OCI-LY3 (cell line): ENCODE measurements around the gene LTBP1.

Experiments
- H2AFZ ChIP-seq: fragments of 200-600, 300-600 bp; shearing (Covaris generic); 2 replicates; pipeline ENCODE4 v1.6.0; 2014; ENCODE audit warnings: antibody characterized with exemption, low read depth, low read length
- H3K27ac ChIP-seq: fragments of 200-600, 300-600 bp; sonication (generic); 2 replicates; pipeline ENCODE4 v1.5.1; 2014; ENCODE audit warnings: mild to moderate bottlenecking, low read length, moderate library complexity, mixed read lengths
- H3K27me3 ChIP-seq: fragments of 200-600, 300-600 bp; sonication (generic); 2 replicates; pipeline ENCODE4 v1.6.1; 2014; ENCODE audit warnings: low read depth, low read length, mixed read lengths
- H3K36me3 ChIP-seq: fragments of 200-600, 300-600 bp; sonication (generic); replicated peaks from 2 replicates; pipeline ENCODE3; 2014; ENCODE audit warnings: low read depth, low read length, mixed read lengths
- H3K4me1 ChIP-seq: fragments of 300-600, 200-600 bp; sonication (generic); 2 replicates; pipeline ENCODE4 v1.6.1; 2014; ENCODE audit warnings: low read length, mixed read lengths
- H3K4me2 ChIP-seq: fragments of 200-600, 300-600 bp; sonication (generic); 2 replicates; pipeline ENCODE4 v1.6.1; 2014; ENCODE audit warnings: low read length, mixed read lengths
- H3K4me3 ChIP-seq: fragments of 300-600, 200-600 bp; sonication (generic); 2 replicates; pipeline ENCODE4 v1.5.1; 2014; ENCODE audit warnings: antibody characterized with exemption, mild to moderate bottlenecking, low read length, moderate library complexity
- H3K79me2 ChIP-seq: fragments of 300-600, 200-600 bp; shearing (Covaris generic); 2 replicates; pipeline ENCODE4 v1.6.1; 2014; ENCODE audit warnings: mild to moderate bottlenecking, low read length, mixed read lengths
- H3K9ac ChIP-seq: fragments of 300-600, 200-600 bp; shearing (Covaris generic); 2 replicates; pipeline ENCODE4 v1.6.0; 2014; ENCODE audit warnings: mild to moderate bottlenecking, low read length, moderate library complexity
- H3K9me3 ChIP-seq: fragments of 200-600, 300-600 bp; shearing (Covaris generic); 2 replicates; pipeline ENCODE4 v1.6.1; 2014; ENCODE audit warnings: low read length, mixed read lengths; ENCODE audit not compliant: insufficient read depth
- H4K20me1 ChIP-seq: fragments of 200-600, 300-600 bp; sonication (generic); 2 replicates; pipeline ENCODE4 v1.6.1; 2016; ENCODE audit warnings: low read length, mixed read lengths; ENCODE audit not compliant: insufficient read depth
- CTCF ChIP-seq: fragments of 200-600, 300-600 bp; sonication (generic); IDR thresholded peaks from 2 replicates; pipeline ENCODE4 v1.5.1; 2014; ENCODE audit warnings: antibody characterized with exemption, low read length, low read depth
- EZH2phosphoT487 ChIP-seq: fragments of 200-600 bp; shearing (Covaris generic); IDR thresholded peaks from 2 replicates; pipeline ENCODE4 v1.6.1; 2018; ENCODE audit warnings: antibody characterized with exemption, mixed run types, low read depth

LTBP1 gene

GRCh38 chr2:33072614-33073013, 125.9 kb downstream of the LTBP1 start:
- Histone ChIP-seq H3K9me3 (no peaks in the 10 kb centered on the region), H4K20me1 (no peaks in the 10 kb centered on the region), H3K27me3 (no peaks in the 10 kb centered on the region), H3K27ac (no peak overlapping the region), H3K4me2 (no peak overlapping the region), H2AFZ (no peak overlapping the region), H3K79me2 (no peaks in the 10 kb centered on the region), H3K4me3 (no peak overlapping the region), H3K36me3 (no peaks in the 10 kb centered on the region), H3K9ac (no peak overlapping the region), H3K4me1 (peaks cover 6% of the 10 kb centered on the region)
- TF ChIP-seq EZH2phosphoT487 (no peak), CTCF (no peak)

GRCh38 chr2:33073018-33073417, 126.3 kb downstream of the LTBP1 start:
- no peak overlapping the region for H2AFZ ChIP-seq
- no peaks in the 10 kb centered on the region for H3K36me3 ChIP-seq
- H3K27ac ChIP-seq: no peak overlapping the region
- no peak overlapping the region for H3K9ac ChIP-seq
- H3K27me3 ChIP-seq: no peaks in the 10 kb centered on the region
- no peak overlapping the region for H3K4me2 ChIP-seq
- TF ChIP-seq CTCF (no peak), EZH2phosphoT487 (no peak)
- H3K4me1 ChIP-seq: peaks cover 10% of the 10 kb centered on the region
- no peaks in the 10 kb centered on the region for H4K20me1 ChIP-seq
- H3K9me3 ChIP-seq: no peaks in the 10 kb centered on the region
- H3K79me2 ChIP-seq: no peaks in the 10 kb centered on the region
- no peak overlapping the region for H3K4me3 ChIP-seq

DNA sequence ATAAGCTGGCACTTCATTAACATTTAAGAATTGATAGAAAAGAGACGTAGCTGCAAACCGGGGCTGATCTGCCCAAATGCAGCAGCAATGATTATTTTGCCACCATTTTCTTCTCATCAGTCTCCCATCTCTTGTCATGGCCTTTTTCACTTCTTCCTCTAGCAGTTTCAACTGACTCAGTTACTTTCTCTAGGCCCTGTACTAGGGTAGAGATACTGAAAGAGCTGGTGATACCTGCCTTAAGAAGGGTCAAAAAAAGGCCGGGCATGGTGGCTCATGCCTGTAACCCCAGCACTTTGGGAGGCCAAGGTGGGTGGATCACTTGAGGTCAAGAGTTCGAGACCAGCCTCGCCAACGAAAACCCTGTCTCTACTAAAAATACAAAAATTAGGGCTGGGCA, 127.4 kb downstream of the LTBP1 start:
- Histone ChIP-seq H3K27ac (no peak overlapping the region), H3K4me1 (peaks cover 14% of the 10 kb centered on the region), H3K9ac (no peak overlapping the region), H3K4me3 (no peak overlapping the region), H3K4me2 (no peak overlapping the region), H2AFZ (no peak overlapping the region), H3K9me3 (no peaks in the 10 kb centered on the region), H3K36me3 (no peaks in the 10 kb centered on the region), H4K20me1 (no peaks in the 10 kb centered on the region), H3K79me2 (no peaks in the 10 kb centered on the region), H3K27me3 (no peaks in the 10 kb centered on the region)
- TF ChIP-seq EZH2phosphoT487: no peak
- TF ChIP-seq CTCF: no peak

DNA sequence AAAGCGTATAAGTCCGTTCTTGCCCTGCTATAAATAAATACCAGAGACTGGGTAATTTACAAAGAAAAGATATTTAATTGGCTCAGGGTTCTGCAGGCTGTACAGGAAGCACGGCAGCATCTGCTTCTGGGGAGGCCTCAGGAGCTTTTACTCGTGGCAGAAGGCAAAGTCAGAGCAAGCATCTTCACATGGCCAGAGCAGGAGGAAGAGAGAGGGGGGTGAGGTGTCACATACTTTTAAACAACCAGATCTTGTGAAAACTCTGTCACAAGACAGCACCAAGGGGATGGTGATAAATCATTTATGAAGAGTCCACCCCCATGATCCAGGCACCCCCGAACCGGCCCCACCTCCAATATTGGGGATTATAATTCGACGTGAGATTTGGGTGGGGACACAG, 130.6 kb downstream of the LTBP1 start:
- Histone ChIP-seq H2AFZ (no peak overlapping the region), H3K36me3 (no peaks in the 10 kb centered on the region), H3K4me2 (no peak overlapping the region), H3K27me3 (no peaks in the 10 kb centered on the region), H3K27ac (no peak overlapping the region), H3K9me3 (peaks cover 8% of the 10 kb centered on the region; the same call in 1 of the 2 replicates), H3K9ac (no peak overlapping the region), H4K20me1 (no peaks in the 10 kb centered on the region), H3K4me1 (peaks cover 14% of the 10 kb centered on the region), H3K4me3 (no peak overlapping the region), H3K79me2 (no peaks in the 10 kb centered on the region)
- TF ChIP-seq CTCF (no peak), EZH2phosphoT487 (no peak)
